ENCODE results near the gene MUC4. TPM values are rescaled to one million over a fixed set of nuclear protein-coding genes. Genes with fewer than 3 reads are reported as not detected.
"Not testable (repeated sequence)": the region's sequence is repeated elsewhere in the genome, so short reads cannot be mapped to it uniquely, and the experiment has no call there.

Gene MUC4
- total and polyA plus RNA-seq, 7 experiments from 2014 or later, result 0.07 to 0.48 TPM; not detected in 5

- peaks cover 0 to 41% (median 6%) of the 10 kb centered on the region in 5 donors for H3K36me3 Mint-ChIP-seq
- H3K4me3 Mint-ChIP-seq, result not testable (repeated sequence)
These were observed 19.1 kb downstream of the MUC4 start for GRCh38 chr3:195792621-195793020.

DNA sequence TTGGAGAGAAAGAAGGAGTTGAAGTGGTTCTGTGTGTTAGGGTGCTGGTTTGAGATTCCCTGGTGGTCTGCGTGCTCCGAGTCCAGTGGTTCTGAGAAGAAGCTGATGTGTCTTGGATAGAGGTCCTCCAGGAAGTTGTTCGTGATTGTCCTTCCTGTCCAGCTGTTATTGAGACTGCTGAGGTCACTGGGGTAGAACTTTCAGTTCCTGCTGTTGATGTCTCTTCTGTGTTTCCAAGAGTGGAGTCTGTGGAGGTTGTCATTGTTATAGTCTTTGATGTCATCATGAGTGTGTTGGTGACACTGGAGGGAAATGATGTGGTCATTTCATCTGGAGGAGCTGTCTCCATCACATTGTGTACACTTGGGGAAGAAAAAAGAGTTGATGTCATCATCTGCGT, 20.8 kb downstream of the MUC4 start:
- H3K4me3 Mint-ChIP-seq, result peak overlapping the region in 1 of 10 donors; percentile 39

More at GRCh38 chr3:195792621-195793020, 19.1 kb downstream of the MUC4 start:
- H3K27me3 ChIP-seq (ENCODE audit: control insufficient read depth in 2 of 2, insufficient read depth in 2 of 2, low read length in 2 of 2); H3K27ac ChIP-seq (ENCODE audit: low read depth, low read length); H3K9me3 ChIP-seq (ENCODE audit: control insufficient read depth in 2 of 3, low read length in 3 of 3); H3K4me3 ChIP-seq (ENCODE audit: low read length); ATAC-seq; H3K36me3 ChIP-seq (ENCODE audit: control insufficient read depth in 2 of 3, insufficient read depth in 3 of 3, low read length in 3 of 3); CTCF ChIA-PET; H3K27ac Mint-ChIP-seq; intact Hi-C loops (cut with micrococcal nuclease); POLR2A ChIA-PET; DNase-seq: not testable (repeated sequence)
- Mint-ChIP-seq H3K4me1 (peaks cover 29 to 36% (median 33%) of the 10 kb centered on the region in 7 donors), H3K27me3 (peaks cover 0 to 24% (median 0%) of the 10 kb centered on the region in 5 donors), H3K9me3 (peaks cover 0 to 39% (median 10%) of the 10 kb centered on the region in 11 donors)
- peaks cover 13 to 16% of the 10 kb centered on the region in 2 donors for H3K4me1 ChIP-seq (ENCODE audit: control insufficient read depth in 2 of 2, insufficient read depth in 2 of 2, low read length in 2 of 2)

DNA sequence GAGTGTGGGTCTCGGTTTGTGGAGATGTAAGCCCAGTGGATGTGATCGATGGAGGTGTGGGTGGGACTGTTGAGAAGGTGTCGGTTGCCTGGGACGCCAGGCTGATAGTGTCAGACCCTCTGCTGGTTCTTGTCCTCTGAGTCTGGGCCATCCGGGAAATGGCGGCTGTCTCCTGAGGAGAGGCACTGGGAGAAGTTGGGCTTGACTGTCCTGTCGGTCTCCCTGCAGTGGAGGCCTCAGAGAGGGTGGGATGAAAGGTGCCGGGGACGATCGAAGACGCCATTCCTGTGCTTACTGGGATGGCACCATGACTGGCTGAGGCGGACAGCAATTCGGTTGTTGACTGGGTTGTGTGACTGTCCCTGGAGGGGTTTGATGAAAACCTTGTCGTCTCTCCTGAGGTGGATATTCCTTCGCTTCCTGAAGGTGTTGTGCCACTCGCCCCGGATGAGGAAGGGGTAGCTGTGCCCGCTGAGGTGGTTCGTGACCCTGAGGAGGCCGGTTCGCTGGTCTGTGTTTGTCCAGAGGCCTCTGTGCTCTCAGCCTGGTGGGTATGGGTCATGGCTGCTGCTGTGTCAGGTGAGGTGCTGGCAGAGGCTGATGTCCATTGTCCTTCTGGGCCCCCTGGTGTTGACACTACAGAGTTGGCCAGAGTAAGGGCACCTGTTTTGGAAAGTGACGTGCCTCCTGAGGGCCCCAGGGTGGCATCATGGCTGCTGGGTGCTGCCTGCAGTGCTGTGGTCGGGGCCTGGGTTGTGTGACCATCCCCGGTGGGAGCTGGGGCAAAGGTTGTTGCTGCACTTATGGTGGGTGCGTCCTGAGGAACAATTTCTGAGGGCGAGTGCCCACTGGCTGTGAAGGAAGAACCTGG, 22.8 kb downstream of the MUC4 start:
- Mint-ChIP-seq H3K36me3 (peaks cover 11 to 72% (median 27%) of the 10 kb centered on the region in 5 donors), H3K4me1 (peaks cover 54 to 65% (median 63%) of the 10 kb centered on the region in 7 donors), H3K9me3 (peaks cover 22 to 68% (median 37%) of the 10 kb centered on the region in 11 donors), H3K4me3 (peak overlapping the region; percentile 44 to 83 (median 66)), H3K27me3 (peaks cover 0 to 12% (median 0%) of the 10 kb centered on the region in 5 donors), H3K27ac (peak overlapping the region; percentile 84 to 94 (median 89))
- intact Hi-C loops (cut with micrococcal nuclease), result no loop called here
- Histone ChIP-seq H3K36me3 (ENCODE audit: control insufficient read depth in 2 of 3, insufficient read depth in 3 of 3, low read length in 3 of 3) (no peaks in the 10 kb centered on the region), H3K9me3 (ENCODE audit: control insufficient read depth in 2 of 3, low read length in 3 of 3) (peaks cover 0 to 26% (median 9%) of the 10 kb centered on the region in 3 experiments), H3K4me1 (ENCODE audit: control insufficient read depth in 2 of 2, insufficient read depth in 2 of 2, low read length in 2 of 2) (peaks cover 13 to 21% of the 10 kb centered on the region in 2 donors), H3K27ac (ENCODE audit: low read depth, low read length) (no peak overlapping the region), H3K27me3 (ENCODE audit: control insufficient read depth in 2 of 2, insufficient read depth in 2 of 2, low read length in 2 of 2) (no peaks in the 10 kb centered on the region), H3K4me3 (ENCODE audit: low read length) (peak overlapping the region; percentile 1)
- POLR2A ChIA-PET, result no interaction called here
- no peak for ATAC-seq
- CTCF ChIA-PET, result interaction anchor here (0.7 kb wide), 2 partner anchors 62 to 104 kb away, joined by 3 read pairs; no protein-coding TSS in a partner anchor
- no peak for DNase-seq

More for the DNA sequence above, 20.8 kb downstream of the MUC4 start:
- Mint-ChIP-seq H3K27me3 (peaks cover 0 to 24% (median 0%) of the 10 kb centered on the region in 5 donors), H3K9me3 (peaks cover 6 to 48% (median 19%) of the 10 kb centered on the region in 11 donors), H3K27ac (peak overlapping the region in 8 of 9 donors; percentile 11 to 88 (median 72)), H3K36me3 (peaks cover 2 to 52% (median 11%) of the 10 kb centered on the region in 5 donors), H3K4me1 (peaks cover 37 to 46% (median 44%) of the 10 kb centered on the region in 7 donors)
- ATAC-seq (peak; percentile 58), DNase-seq (no peak)
- Histone ChIP-seq H3K27ac (ENCODE audit: low read depth, low read length) (no peak overlapping the region), H3K4me1 (ENCODE audit: control insufficient read depth in 2 of 2, insufficient read depth in 2 of 2, low read length in 2 of 2) (peaks cover 13 to 16% of the 10 kb centered on the region in 2 donors), H3K4me3 (ENCODE audit: low read length) (no peak overlapping the region), H3K27me3 (ENCODE audit: control insufficient read depth in 2 of 2, insufficient read depth in 2 of 2, low read length in 2 of 2) (no peaks in the 10 kb centered on the region), H3K36me3 (ENCODE audit: control insufficient read depth in 2 of 3, insufficient read depth in 3 of 3, low read length in 3 of 3) (no peaks in the 10 kb centered on the region), H3K9me3 (ENCODE audit: control insufficient read depth in 2 of 3, low read length in 3 of 3) (peaks cover 0 to 10% (median 0%) of the 10 kb centered on the region in 3 experiments)
- ChIA-PET POLR2A (interaction anchor here (0.7 kb wide), 1 partner anchor 12 kb away, joined by 3 read pairs; no protein-coding TSS in a partner anchor), CTCF (no interaction called here)
- intact Hi-C loops (cut with micrococcal nuclease), result no loop called here

- H3K27me3 ChIP-seq (ENCODE audit: control insufficient read depth in 2 of 2, insufficient read depth in 2 of 2, low read length in 2 of 2); H3K36me3 ChIP-seq (ENCODE audit: control insufficient read depth in 2 of 3, insufficient read depth in 3 of 3, low read length in 3 of 3); H3K27ac ChIP-seq (ENCODE audit: low read depth, low read length); POLR2A ChIA-PET; H3K4me3 ChIP-seq (ENCODE audit: low read length); ATAC-seq; intact Hi-C loops (cut with micrococcal nuclease); H3K27me3 Mint-ChIP-seq: not testable (repeated sequence)
- CTCF ChIA-PET, result interaction anchor here (0.6 kb wide), 1 partner anchor 74 kb away, joined by 3 read pairs; no protein-coding TSS in a partner anchor
- DNase-seq, result peak in 1 of 9 donors; percentile 22
- Mint-ChIP-seq H3K27ac (peak overlapping the region; percentile 83 to 94 (median 88)), H3K9me3 (peaks cover 25 to 78% (median 58%) of the 10 kb centered on the region in 11 donors), H3K4me3 (peak overlapping the region; percentile 3 to 83 (median 70)), H3K36me3 (peaks cover 14 to 84% (median 44%) of the 10 kb centered on the region in 5 donors), H3K4me1 (peaks cover 67 to 85% (median 83%) of the 10 kb centered on the region in 7 donors)
- Histone ChIP-seq H3K9me3 (ENCODE audit: control insufficient read depth in 2 of 3, low read length in 3 of 3) (peaks cover 0 to 36% (median 12%) of the 10 kb centered on the region in 3 experiments), H3K4me1 (ENCODE audit: control insufficient read depth in 2 of 2, insufficient read depth in 2 of 2, low read length in 2 of 2) (peaks cover 13 to 21% of the 10 kb centered on the region in 2 donors)
These were observed 25.8 kb downstream of the MUC4 start for GRCh38 chr3:195785781-195786405.

- Histone ChIP-seq H3K9me3 (ENCODE audit: control insufficient read depth in 2 of 3, low read length in 3 of 3) (peaks cover 0 to 38% (median 12%) of the 10 kb centered on the region in 3 experiments), H3K4me1 (ENCODE audit: control insufficient read depth in 2 of 2, insufficient read depth in 2 of 2, low read length in 2 of 2) (peaks cover 10 to 15% of the 10 kb centered on the region in 2 donors)
- peaks cover 30 to 83% (median 67%) of the 10 kb centered on the region in 11 donors for H3K9me3 Mint-ChIP-seq
- peak overlapping the region; percentile 78 to 93 (median 89) for H3K27ac Mint-ChIP-seq
- H3K36me3 ChIP-seq (ENCODE audit: control insufficient read depth in 2 of 3, insufficient read depth in 3 of 3, low read length in 3 of 3); DNase-seq; ATAC-seq; CTCF ChIA-PET; intact Hi-C loops (cut with micrococcal nuclease); H3K4me3 ChIP-seq (ENCODE audit: low read length); POLR2A ChIA-PET; H3K27me3 Mint-ChIP-seq; H3K27me3 ChIP-seq (ENCODE audit: control insufficient read depth in 2 of 2, insufficient read depth in 2 of 2, low read length in 2 of 2); H3K27ac ChIP-seq (ENCODE audit: low read depth, low read length): not testable (repeated sequence)
- H3K36me3 Mint-ChIP-seq, result peaks cover 15 to 85% (median 50%) of the 10 kb centered on the region in 5 donors
- H3K4me3 Mint-ChIP-seq, result peak overlapping the region in 8 of 10 donors; percentile 6 to 83 (median 66)
- H3K4me1 Mint-ChIP-seq, result peaks cover 62 to 85% (median 83%) of the 10 kb centered on the region in 7 donors
These were observed 27.7 kb downstream of the MUC4 start for GRCh38 chr3:195784031-195784430.

GRCh38 chr3:195781236-195781635, 30.5 kb downstream of the MUC4 start:
- Mint-ChIP-seq H3K9me3 (peaks cover 26 to 78% (median 62%) of the 10 kb centered on the region in 11 donors), H3K4me1 (peaks cover 52 to 75% (median 72%) of the 10 kb centered on the region in 7 donors), H3K36me3 (peaks cover 15 to 75% (median 46%) of the 10 kb centered on the region in 5 donors), H3K27ac (peak overlapping the region; percentile 83 to 97 (median 89)), H3K4me3 (peak overlapping the region; percentile 11 to 81 (median 60))
- ATAC-seq; CTCF ChIA-PET; H3K4me3 ChIP-seq (ENCODE audit: low read length); H3K27me3 ChIP-seq (ENCODE audit: control insufficient read depth in 2 of 2, insufficient read depth in 2 of 2, low read length in 2 of 2); DNase-seq; H3K4me1 ChIP-seq (ENCODE audit: control insufficient read depth in 2 of 2, insufficient read depth in 2 of 2, low read length in 2 of 2); H3K36me3 ChIP-seq (ENCODE audit: control insufficient read depth in 2 of 3, insufficient read depth in 3 of 3, low read length in 3 of 3); POLR2A ChIA-PET; H3K27ac ChIP-seq (ENCODE audit: low read depth, low read length); H3K27me3 Mint-ChIP-seq; intact Hi-C loops (cut with micrococcal nuclease): not testable (repeated sequence)
- H3K9me3 ChIP-seq (ENCODE audit: control insufficient read depth in 2 of 3, low read length in 3 of 3), result peaks cover 0 to 37% (median 12%) of the 10 kb centered on the region in 3 experiments

Data from naive thymus-derived CD4-positive, alpha-beta T cell (primary cell).